K562 (cell line): ENCODE results near the gene GVQW3. TPM values are rescaled to one million over a fixed set of nuclear protein-coding genes. Genes with fewer than 3 reads are reported as not detected.

Experiments used
- ETV5 ChIP-seq: sonication (generic); formaldehyde crosslinking; IDR thresholded peaks from 2 replicates; pipeline ENCODE4 v1.4.0; 2020; ENCODE audit warnings: low read depth, mild to moderate bottlenecking, missing genetic modification reagents
- FOXA3 ChIP-seq, 2 experiments: fragments of 450-650 bp in 1 of 2; sonication (generic) in 1 of 2; formaldehyde crosslinking; IDR thresholded peaks in 1 of 2; conservative IDR thresholded peaks in 1 of 2; 2 replicates each; pipeline versions ENCODE4 v1.4.0 to v1.8.0; 2020 to 2022; ENCODE audit warnings: mild to moderate bottlenecking in 2 of 2, missing genetic modification reagents in 1 of 2
- HDAC1 ChIP-seq, 2 experiments: fragments of 450-650 bp; IDR thresholded peaks; 2 replicates each; pipeline ENCODE4 v1.6.1; 2016 to 2017; ENCODE audit warnings: inconsistent platforms in 1 of 2, mild to moderate bottlenecking in 1 of 2, moderate library complexity in 1 of 2
- ILF3 ChIP-seq: fragments of 450-650 bp; IDR thresholded peaks from 2 replicates; pipeline ENCODE4 v1.6.1; 2018; ENCODE audit warnings: antibody characterized with exemption, mild to moderate bottlenecking, moderate library complexity, borderline replicate concordance
- RBBP5 ChIP-seq: fragments of 200-600 bp; sonication (generic); IDR thresholded peaks from 2 replicates; pipeline ENCODE4 v1.6.1; 2012; ENCODE audit warnings: borderline replicate concordance, mild to moderate bottlenecking, low read length, control low read depth, inconsistent platforms; ENCODE audit not compliant: insufficient read depth, poor library complexity, severe bottlenecking
- RFX5 ChIP-seq: IDR thresholded peaks from 2 replicates; pipeline ENCODE4 v1.6.1; 2011; ENCODE audit warnings: low read depth, mild to moderate bottlenecking, improper control_type of control experiment, low read length
- ZKSCAN8 ChIP-seq: fragments of 200-800 bp; sonication (Bioruptor generic); IDR thresholded peaks from 2 replicates; pipeline ENCODE4 v1.6.1; 2016; ENCODE audit warnings: missing genetic modification characterization, missing compliant biosample characterization
- polyA plus RNA-seq, 8 experiments: library from polyadenylated mRNA; depleted of rRNA in 4 of 8; stranded (reverse) in 5 of 8; unstranded in 3 of 8; fragments of >200 nt; fragmentation: Nextera tagmentation in 2 of 8; fragmentation: Illumina TruSeq in 1 of 8; extraction: Ambion mirVana in 2 of 8; extraction: Trizol in 1 of 8; gene quantifications; 2 replicates each; pipeline versions ENCODE4 v1.2.1 to v1.2.3, GENCODE V29; 2011 to 2014; ENCODE audit warnings: inconsistent platforms in 1 of 8, missing spikeins in 1 of 8
- total RNA-seq, 7 experiments: library from RNA; depleted of rRNA in 6 of 7; stranded (reverse); fragments of >200 nt in 6 of 7; fragmentation: Illumina TruSeq in 2 of 7; extraction: Trizol in 2 of 7; gene quantifications; 2 replicates each; pipeline versions ENCODE4 v1.2.1 to v1.2.3, GENCODE V29; 2011 to 2021; ENCODE audit warnings: low replicate concordance in 1 of 7
- TF ChIP-seq, protein P1 (sequence below): fragments of 250-450 bp; sonication (Bioruptor Pico); IDR thresholded peaks from 2 replicates; pipeline ENCODE4 v1.5.0; 2021
- TF ChIP-seq, protein P2 (sequence below): sonication (generic); formaldehyde crosslinking; IDR thresholded peaks from 2 replicates; pipeline ENCODE4 v1.8.0; 2023; ENCODE audit warnings: mild to moderate bottlenecking, missing genetic modification reagents
- TF ChIP-seq, protein P3 (sequence below): fragments of 450-650 bp; IDR thresholded peaks from 2 replicates; pipeline ENCODE4 v1.6.1; 2016; ENCODE audit warnings: borderline replicate concordance
- TF ChIP-seq, protein P4 (sequence below), 2 experiments: IDR thresholded peaks; 2 replicates each; pipeline ENCODE4 v1.6.1; 2011; ENCODE audit warnings: borderline replicate concordance in 1 of 2, control low read depth in 1 of 2, low read depth in 1 of 2, low read length in 1 of 2, mild to moderate bottlenecking in 1 of 2, mixed read lengths in 1 of 2, moderate library complexity in 1 of 2; ENCODE audit not compliant: insufficient read depth in 1 of 2, insufficient read length in 1 of 2, poor library complexity in 1 of 2, severe bottlenecking in 1 of 2; ENCODE audit errors: extremely low read depth in 1 of 2
- TF ChIP-seq, protein P5 (sequence below): fragments of 450-650 bp; conservative IDR thresholded peaks from 2 replicates; pipeline ENCODE4 v1.6.1; 2016; ENCODE audit warnings: missing genetic modification characterization, low read depth, mild to moderate bottlenecking, control low read depth, missing compliant biosample characterization

Gene GVQW3
- total and polyA plus RNA-seq, 9 of the 15 experiments (the other 6 are each of a cell fraction or from before 2014, with no cell fraction given): 0.66 to 5.7 (median 2.1) TPM

DNA sequence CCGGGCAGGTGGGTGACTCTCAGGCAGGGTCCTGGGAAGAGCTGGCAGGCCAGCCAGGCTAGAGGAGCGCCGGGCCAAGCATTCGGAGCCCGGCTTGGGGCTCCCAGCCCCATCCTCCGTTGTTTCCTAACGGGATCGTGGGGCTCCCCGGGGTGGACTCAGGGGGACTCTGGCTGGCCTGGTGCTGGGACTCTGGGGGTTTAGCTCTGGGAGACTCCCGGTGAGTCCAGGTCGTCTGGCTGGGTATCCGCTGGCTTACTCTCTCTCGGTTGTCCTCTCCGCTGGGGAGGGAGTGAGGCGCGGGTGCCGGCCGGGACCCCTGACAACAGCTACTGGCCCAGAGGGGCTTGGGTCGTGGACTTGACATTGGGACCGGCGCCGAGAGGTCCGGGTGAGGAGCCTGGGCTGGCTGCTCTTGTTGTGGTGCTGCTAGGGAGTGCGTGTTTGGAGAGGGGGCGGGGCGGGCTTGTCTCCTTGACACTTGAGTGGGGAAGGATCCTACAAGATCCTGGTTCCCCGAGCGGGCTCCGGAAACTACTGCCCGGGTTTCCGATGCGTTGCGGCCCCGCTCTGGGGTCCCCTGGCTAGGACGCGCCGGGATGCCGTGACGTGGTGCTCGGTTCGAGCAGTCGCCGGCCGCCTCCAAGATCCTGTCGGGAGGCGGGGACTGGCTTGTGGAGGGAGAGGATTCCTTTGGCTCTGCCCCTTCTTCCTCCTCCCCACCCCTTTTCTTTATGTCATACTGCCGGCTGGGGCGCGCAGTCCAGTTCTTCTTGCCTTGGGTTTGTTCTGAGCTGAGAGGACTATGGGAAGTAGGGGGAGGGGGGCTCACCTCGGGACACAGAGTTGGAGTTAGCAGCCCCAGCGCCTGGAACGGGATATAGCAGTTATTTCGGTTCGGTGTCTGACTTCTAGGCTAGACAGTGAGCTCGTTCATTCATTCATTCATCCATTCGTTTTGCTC, 64.3 kb downstream of the GVQW3 start (continued):
- TF ChIP-seq, protein P1, sequence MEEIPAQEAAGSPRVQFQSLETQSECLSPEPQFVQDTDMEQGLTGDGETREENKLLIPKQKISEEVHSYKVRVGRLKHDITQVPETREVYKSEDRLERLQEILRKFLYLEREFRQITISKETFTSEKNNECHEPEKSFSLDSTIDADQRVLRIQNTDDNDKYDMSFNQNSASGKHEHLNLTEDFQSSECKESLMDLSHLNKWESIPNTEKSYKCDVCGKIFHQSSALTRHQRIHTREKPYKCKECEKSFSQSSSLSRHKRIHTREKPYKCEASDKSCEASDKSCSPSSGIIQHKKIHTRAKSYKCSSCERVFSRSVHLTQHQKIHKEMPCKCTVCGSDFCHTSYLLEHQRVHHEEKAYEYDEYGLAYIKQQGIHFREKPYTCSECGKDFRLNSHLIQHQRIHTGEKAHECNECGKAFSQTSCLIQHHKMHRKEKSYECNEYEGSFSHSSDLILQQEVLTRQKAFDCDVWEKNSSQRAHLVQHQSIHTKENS (CRISPR knock-in tag): no peak
- TF ChIP-seq, protein P2, sequence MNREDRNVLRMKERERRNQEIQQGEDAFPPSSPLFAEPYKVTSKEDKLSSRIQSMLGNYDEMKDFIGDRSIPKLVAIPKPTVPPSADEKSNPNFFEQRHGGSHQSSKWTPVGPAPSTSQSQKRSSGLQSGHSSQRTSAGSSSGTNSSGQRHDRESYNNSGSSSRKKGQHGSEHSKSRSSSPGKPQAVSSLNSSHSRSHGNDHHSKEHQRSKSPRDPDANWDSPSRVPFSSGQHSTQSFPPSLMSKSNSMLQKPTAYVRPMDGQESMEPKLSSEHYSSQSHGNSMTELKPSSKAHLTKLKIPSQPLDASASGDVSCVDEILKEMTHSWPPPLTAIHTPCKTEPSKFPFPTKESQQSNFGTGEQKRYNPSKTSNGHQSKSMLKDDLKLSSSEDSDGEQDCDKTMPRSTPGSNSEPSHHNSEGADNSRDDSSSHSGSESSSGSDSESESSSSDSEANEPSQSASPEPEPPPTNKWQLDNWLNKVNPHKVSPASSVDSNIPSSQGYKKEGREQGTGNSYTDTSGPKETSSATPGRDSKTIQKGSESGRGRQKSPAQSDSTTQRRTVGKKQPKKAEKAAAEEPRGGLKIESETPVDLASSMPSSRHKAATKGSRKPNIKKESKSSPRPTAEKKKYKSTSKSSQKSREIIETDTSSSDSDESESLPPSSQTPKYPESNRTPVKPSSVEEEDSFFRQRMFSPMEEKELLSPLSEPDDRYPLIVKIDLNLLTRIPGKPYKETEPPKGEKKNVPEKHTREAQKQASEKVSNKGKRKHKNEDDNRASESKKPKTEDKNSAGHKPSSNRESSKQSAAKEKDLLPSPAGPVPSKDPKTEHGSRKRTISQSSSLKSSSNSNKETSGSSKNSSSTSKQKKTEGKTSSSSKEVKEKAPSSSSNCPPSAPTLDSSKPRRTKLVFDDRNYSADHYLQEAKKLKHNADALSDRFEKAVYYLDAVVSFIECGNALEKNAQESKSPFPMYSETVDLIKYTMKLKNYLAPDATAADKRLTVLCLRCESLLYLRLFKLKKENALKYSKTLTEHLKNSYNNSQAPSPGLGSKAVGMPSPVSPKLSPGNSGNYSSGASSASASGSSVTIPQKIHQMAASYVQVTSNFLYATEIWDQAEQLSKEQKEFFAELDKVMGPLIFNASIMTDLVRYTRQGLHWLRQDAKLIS (CRISPR knock-in tag): peak; percentile 13; the same call in 1 of the 2 replicates
- TF ChIP-seq ETV5 (CRISPR knock-in tag): peak; percentile 60; the same call in 1 of the 2 replicates
- peak in 1 of 2 experiments; percentile 83; a peak in 2 of 4 replicates for TF ChIP-seq FOXA3 (CRISPR knock-in tag; conservative IDR thresholded peaks at IDR 0.05 in 1 of 2, IDR thresholded peaks at IDR 0.05 in 1 of 2)
- TF ChIP-seq ZKSCAN8: no peak
- peak; percentile 47 for TF ChIP-seq RBBP5
- TF ChIP-seq ILF3: no peak
- TF ChIP-seq RFX5: no peak
- TF ChIP-seq, protein P3, sequence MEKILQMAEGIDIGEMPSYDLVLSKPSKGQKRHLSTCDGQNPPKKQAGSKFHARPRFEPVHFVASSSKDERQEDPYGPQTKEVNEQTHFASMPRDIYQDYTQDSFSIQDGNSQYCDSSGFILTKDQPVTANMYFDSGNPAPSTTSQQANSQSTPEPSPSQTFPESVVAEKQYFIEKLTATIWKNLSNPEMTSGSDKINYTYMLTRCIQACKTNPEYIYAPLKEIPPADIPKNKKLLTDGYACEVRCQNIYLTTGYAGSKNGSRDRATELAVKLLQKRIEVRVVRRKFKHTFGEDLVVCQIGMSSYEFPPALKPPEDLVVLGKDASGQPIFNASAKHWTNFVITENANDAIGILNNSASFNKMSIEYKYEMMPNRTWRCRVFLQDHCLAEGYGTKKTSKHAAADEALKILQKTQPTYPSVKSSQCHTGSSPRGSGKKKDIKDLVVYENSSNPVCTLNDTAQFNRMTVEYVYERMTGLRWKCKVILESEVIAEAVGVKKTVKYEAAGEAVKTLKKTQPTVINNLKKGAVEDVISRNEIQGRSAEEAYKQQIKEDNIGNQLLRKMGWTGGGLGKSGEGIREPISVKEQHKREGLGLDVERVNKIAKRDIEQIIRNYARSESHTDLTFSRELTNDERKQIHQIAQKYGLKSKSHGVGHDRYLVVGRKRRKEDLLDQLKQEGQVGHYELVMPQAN: peak; percentile 29; the same call in 1 of the 2 replicates
- TF ChIP-seq HDAC1 (IDR thresholded peaks at IDR 0.05): peak in 1 of 2 experiments; percentile 44; a peak in 2 of 4 replicates
- TF ChIP-seq, protein P4, sequence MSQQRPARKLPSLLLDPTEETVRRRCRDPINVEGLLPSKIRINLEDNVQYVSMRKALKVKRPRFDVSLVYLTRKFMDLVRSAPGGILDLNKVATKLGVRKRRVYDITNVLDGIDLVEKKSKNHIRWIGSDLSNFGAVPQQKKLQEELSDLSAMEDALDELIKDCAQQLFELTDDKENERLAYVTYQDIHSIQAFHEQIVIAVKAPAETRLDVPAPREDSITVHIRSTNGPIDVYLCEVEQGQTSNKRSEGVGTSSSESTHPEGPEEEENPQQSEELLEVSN (IDR thresholded peaks at IDR 0.05; ENCODE audit: borderline replicate concordance in 1 of 2, extremely low read depth in 1 of 2, insufficient read depth in 1 of 2, insufficient read length in 1 of 2, low read depth in 1 of 2, low read length in 1 of 2, poor library complexity in 1 of 2, severe bottlenecking in 1 of 2): peak; percentile 12 to 24
- TF ChIP-seq, protein P5, sequence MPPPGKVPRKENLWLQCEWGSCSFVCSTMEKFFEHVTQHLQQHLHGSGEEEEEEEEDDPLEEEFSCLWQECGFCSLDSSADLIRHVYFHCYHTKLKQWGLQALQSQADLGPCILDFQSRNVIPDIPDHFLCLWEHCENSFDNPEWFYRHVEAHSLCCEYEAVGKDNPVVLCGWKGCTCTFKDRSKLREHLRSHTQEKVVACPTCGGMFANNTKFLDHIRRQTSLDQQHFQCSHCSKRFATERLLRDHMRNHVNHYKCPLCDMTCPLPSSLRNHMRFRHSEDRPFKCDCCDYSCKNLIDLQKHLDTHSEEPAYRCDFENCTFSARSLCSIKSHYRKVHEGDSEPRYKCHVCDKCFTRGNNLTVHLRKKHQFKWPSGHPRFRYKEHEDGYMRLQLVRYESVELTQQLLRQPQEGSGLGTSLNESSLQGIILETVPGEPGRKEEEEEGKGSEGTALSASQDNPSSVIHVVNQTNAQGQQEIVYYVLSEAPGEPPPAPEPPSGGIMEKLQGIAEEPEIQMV (tag): no peak
